HCT116 (cell line): Measurements from ENCODE around the gene INTS6L.

ENCODE experiments used
- CEBPB ChIP-seq: IDR thresholded peaks from 2 replicates; pipeline ENCODE4 v1.6.1; 2012; ENCODE audit warnings: low read depth
- EGR1 ChIP-seq: IDR thresholded peaks from 2 replicates; pipeline ENCODE4 v1.6.1; 2012; ENCODE audit warnings: low read depth
- EZH2 ChIP-seq: fragments of 200-600 bp; sonication (generic); IDR thresholded peaks from 2 replicates; pipeline ENCODE4 v1.6.1; 2017; ENCODE audit warnings: antibody characterized with exemption, mixed run types
- EZH2phosphoT487 ChIP-seq: fragments of 200-600 bp; IDR thresholded peaks from 2 replicates; pipeline ENCODE4 v1.6.1; 2018; ENCODE audit warnings: antibody characterized with exemption, borderline replicate concordance
- FOSL1 ChIP-seq: IDR thresholded peaks from 2 replicates; pipeline ENCODE4 v1.6.1; 2012; ENCODE audit warnings: low read depth
- POLR2A ChIP-seq: IDR thresholded peaks from 2 replicates; pipeline ENCODE4 v1.7.0; 2011; ENCODE audit warnings: borderline replicate concordance; ENCODE audit not compliant: insufficient read depth, insufficient read length; ENCODE audit errors: extremely low read depth
- POLR2AphosphoS5 ChIP-seq: IDR thresholded peaks from 2 replicates; pipeline ENCODE4 v1.6.1; 2011; ENCODE audit warnings: mild to moderate bottlenecking, low read depth, low read length, moderate library complexity
- RAD21 ChIP-seq: IDR thresholded peaks from 2 replicates; pipeline ENCODE4 v1.6.1; 2012; ENCODE audit warnings: low read depth, mild to moderate bottlenecking
- SP1 ChIP-seq: IDR thresholded peaks from 2 replicates; pipeline ENCODE4 v1.6.1; 2012; ENCODE audit warnings: low read depth
- ZNF274 ChIP-seq: fragments of 200-500 bp; sonication (Bioruptor generic); IDR thresholded peaks from 2 replicates; pipeline ENCODE4 v1.6.1; 2014; ENCODE audit warnings: mild to moderate bottlenecking, low read depth, low read length, inconsistent platforms
- TF ChIP-seq, protein P1 (sequence below), 3 experiments: fragments of 200-600 bp in 1 of 3; sonication (generic) in 1 of 3; IDR thresholded peaks in 2 of 3; conservative IDR thresholded peaks in 1 of 3; 2 replicates each; pipeline ENCODE4 v1.5.1; 2012 to 2017; ENCODE audit warnings: low read depth in 2 of 3, low read length in 2 of 3, antibody characterized with exemption in 1 of 3, borderline replicate concordance in 1 of 3, control low read depth in 1 of 3, mild to moderate bottlenecking in 1 of 3, mixed read lengths in 1 of 3, mixed run types in 1 of 3, moderate library complexity in 1 of 3; ENCODE audit not compliant: insufficient read depth in 1 of 3

DNA sequence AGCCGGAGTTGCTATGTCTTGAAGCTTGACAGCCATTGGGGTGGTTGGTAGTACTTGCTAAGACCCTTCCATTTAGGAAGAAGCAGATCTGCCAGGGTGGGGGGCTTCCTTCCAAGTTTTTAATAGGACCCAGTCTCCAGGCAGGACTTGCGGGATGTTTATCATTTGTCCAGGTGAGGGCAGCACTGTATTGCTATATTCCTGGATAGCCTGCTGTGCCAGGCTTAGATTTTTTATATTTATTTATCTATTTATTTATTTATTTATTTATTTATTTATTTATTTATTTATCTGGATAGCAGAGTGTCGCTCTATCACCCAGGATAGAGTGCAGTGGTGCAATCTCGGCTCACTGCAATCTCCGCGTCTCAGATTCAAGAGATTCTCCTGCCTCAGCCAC is 105.5 kb downstream of the INTS6L start:
- TF ChIP-seq FOSL1 (no peak), EGR1 (no peak), CEBPB (no peak), POLR2AphosphoS5 (no peak), POLR2A (no peak), EZH2 (no peak), RAD21 (peak; percentile 33), EZH2phosphoT487 (no peak), ZNF274 (no peak), SP1 (no peak)
- TF ChIP-seq, protein P1, sequence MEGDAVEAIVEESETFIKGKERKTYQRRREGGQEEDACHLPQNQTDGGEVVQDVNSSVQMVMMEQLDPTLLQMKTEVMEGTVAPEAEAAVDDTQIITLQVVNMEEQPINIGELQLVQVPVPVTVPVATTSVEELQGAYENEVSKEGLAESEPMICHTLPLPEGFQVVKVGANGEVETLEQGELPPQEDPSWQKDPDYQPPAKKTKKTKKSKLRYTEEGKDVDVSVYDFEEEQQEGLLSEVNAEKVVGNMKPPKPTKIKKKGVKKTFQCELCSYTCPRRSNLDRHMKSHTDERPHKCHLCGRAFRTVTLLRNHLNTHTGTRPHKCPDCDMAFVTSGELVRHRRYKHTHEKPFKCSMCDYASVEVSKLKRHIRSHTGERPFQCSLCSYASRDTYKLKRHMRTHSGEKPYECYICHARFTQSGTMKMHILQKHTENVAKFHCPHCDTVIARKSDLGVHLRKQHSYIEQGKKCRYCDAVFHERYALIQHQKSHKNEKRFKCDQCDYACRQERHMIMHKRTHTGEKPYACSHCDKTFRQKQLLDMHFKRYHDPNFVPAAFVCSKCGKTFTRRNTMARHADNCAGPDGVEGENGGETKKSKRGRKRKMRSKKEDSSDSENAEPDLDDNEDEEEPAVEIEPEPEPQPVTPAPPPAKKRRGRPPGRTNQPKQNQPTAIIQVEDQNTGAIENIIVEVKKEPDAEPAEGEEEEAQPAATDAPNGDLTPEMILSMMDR (IDR thresholded peaks at IDR 0.05 in 2 of 3, conservative IDR thresholded peaks at IDR 0.05 in 1 of 3; ENCODE audit: borderline replicate concordance in 1 of 3, insufficient read depth in 1 of 3, low read depth in 2 of 3, low read length in 2 of 3): peak; percentile 17 to 23 (median 18); a peak in 2 of 6 replicates
